NCI-H2029 (cell line): ENCODE data around the gene CYP2A13.
A peak's percentile ranks its signal among the peaks of the same experiment; 100 is the strongest.
"Not testable (repeated sequence)": the region's sequence is repeated elsewhere in the genome, so short reads cannot be mapped to it uniquely, and the experiment has no call there.

ENCODE experiments used
- DNase-seq: peaks from one replicate; lab custom pipeline; 2025; lab: John Stamatoyannopoulos, UW

The CYP2A13 gene

GRCh38 chr19:41120929-41121911 is 33.0 kb downstream of the CYP2A13 start:
- not testable (repeated sequence) for DNase-seq

DNA sequence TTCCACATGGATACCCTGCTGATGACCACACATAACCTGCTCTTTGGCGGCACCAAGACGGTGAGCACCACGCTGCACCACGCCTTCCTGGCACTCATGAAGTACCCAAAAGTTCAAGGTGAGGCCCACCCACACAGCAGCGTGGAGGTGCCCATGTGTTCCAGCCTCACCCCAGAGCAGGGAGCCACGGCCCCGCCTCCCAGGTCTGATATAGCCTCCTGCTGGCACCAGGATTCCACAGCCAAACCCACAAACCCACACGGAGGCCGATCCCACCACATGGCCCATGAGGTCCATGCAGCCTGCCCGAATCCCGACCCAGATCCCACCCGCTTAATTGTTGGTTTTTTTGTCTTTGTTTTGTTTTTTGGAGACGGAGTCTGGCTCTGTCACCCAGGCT is 34.6 kb downstream of the CYP2A13 start:
- not testable (repeated sequence) for DNase-seq

- DNase-seq = no peak
These were observed 35.6 kb downstream of the CYP2A13 start for GRCh38 chr19:41123716-41124294.

GRCh38 chr19:41126765-41127203 is 38.5 kb downstream of the CYP2A13 start:
- peak; percentile 0 for DNase-seq

GRCh38 chr19:41127362-41127761 is 39.1 kb downstream of the CYP2A13 start:
- DNase-seq = not testable (repeated sequence)

DNA sequence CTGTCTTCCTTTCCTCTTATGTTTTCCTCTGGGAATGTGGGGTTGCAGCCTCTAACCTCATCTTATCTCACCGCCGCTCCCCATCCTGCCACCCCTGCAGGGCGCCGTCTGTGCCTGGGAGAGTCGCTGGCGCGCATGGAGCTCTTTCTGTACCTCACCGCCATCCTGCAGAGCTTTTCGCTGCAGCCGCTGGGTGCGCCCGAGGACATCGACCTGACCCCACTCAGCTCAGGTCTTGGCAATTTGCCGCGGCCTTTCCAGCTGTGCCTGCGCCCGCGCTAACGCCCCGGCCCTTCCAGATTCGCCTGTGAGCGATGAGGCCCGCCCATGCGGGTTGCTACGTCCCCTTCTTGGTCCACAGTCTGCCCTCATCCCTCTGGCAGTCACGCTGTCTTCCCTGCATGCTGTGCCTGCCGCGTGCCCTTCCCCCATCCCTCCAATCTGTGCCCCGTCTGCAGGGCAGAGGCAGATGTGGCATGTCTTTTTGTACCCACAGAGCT is 39.6 kb downstream of the CYP2A13 start:
- peak; percentile 40 for DNase-seq

DNA sequence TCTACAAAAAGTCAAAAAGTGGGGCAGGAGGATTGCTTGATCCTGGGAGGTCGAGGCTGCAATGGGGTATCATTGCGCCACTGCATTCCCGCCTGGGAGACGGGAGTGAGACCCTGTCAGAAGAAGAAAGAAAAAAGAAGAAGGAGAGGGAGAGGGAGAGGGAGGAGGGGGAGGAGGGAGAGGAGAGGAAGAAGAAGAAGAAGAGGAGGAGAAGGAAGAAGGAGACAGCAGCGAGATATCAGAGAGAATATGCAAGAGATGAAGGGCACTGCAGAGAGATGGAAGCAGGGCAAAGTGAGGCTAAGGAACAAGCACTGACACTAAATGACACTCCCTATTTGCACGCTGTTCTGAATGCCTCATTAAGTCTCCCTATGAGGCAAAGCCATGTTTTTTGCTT is 40.4 kb downstream of the CYP2A13 start:
- no peak for DNase-seq

DNA sequence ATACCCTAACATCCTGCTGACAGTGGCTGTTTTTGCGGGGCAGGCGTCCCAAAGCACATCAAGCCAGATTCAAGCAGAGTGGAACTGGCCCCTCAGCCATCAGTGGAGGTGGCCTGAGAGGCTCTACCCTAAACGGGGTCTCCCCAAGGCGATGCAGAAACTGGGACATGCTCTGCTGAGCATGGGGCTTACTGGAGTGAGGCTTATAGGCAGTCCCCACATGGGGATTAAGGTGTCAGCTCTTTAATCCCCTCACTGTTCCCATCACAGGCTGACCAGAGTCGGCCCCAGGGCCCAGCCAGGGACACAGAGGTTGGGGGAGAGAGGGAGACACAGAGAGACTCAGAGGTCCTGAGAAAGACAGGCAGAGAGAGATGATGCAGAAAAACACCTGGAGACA is 42.9 kb downstream of the CYP2A13 start:
- DNase-seq = no peak

GRCh38 chr19:41133260-41133659 is 45.0 kb downstream of the CYP2A13 start:
- no peak for DNase-seq

GRCh38 chr19:41134616-41135015 is 46.4 kb downstream of the CYP2A13 start:
- no peak for DNase-seq

GRCh38 chr19:41135390-41136384 is 47.4 kb downstream of the CYP2A13 start:
- not testable (repeated sequence) for DNase-seq

GRCh38 chr19:41136636-41137455 is 48.6 kb downstream of the CYP2A13 start:
- no peak for DNase-seq

GRCh38 chr19:41144403-41144802 is 56.2 kb downstream of the CYP2A13 start:
- peak; percentile 67 for DNase-seq
